ENCODE measurements around the gene TK2.

The TK2 gene

GRCh38 chr16:66547101-66547989 is 2.6 kb downstream of the TK2 start:
- Histone ChIP-seq H3K36me3 (ENCODE audit: control insufficient read depth, insufficient read depth, low read length) (no peaks in the 10 kb centered on the region), H3K27me3 (replicated peaks; ENCODE audit: control insufficient read depth, insufficient read depth, low read length) (no peaks in the 10 kb centered on the region), H3K4me3 (replicated peaks; ENCODE audit: low read depth, low read length) (no peak overlapping the region)
- no peak for TF ChIP-seq CTCF (IDR thresholded peaks at IDR 0.05; ENCODE audit: insufficient read depth, low read length, poor library complexity, severe bottlenecking)
- DNase-seq (ENCODE audit: extremely low read depth, insufficient read length) = no peak

- no peak for DNase-seq (ENCODE audit: extremely low read depth, insufficient read length)
- TF ChIP-seq CTCF (IDR thresholded peaks at IDR 0.05; ENCODE audit: insufficient read depth, low read length, poor library complexity, severe bottlenecking) = no peak
- Histone ChIP-seq H3K36me3 (ENCODE audit: control insufficient read depth, insufficient read depth, low read length) (no peaks in the 10 kb centered on the region), H3K27me3 (replicated peaks; ENCODE audit: control insufficient read depth, insufficient read depth, low read length) (no peaks in the 10 kb centered on the region), H3K4me3 (replicated peaks; ENCODE audit: low read depth, low read length) (no peak overlapping the region)
Observed at GRCh38 chr16:66544016-66544757, 5.7 kb downstream of the TK2 start.

GRCh38 chr16:66543541-66543940 is 6.4 kb downstream of the TK2 start:
- Histone ChIP-seq H3K27me3 (replicated peaks; ENCODE audit: control insufficient read depth, insufficient read depth, low read length) (no peaks in the 10 kb centered on the region), H3K36me3 (ENCODE audit: control insufficient read depth, insufficient read depth, low read length) (no peaks in the 10 kb centered on the region), H3K4me3 (replicated peaks; ENCODE audit: low read depth, low read length) (no peak overlapping the region)
- DNase-seq (ENCODE audit: extremely low read depth, insufficient read length) = no peak
- TF ChIP-seq CTCF (IDR thresholded peaks at IDR 0.05; ENCODE audit: insufficient read depth, low read length, poor library complexity, severe bottlenecking) = no peak

GRCh38 chr16:66542396-66542795 is 7.5 kb downstream of the TK2 start:
- Histone ChIP-seq H3K4me3 (replicated peaks; ENCODE audit: low read depth, low read length) (no peak overlapping the region), H3K27me3 (replicated peaks; ENCODE audit: control insufficient read depth, insufficient read depth, low read length) (no peaks in the 10 kb centered on the region), H3K36me3 (ENCODE audit: control insufficient read depth, insufficient read depth, low read length) (no peaks in the 10 kb centered on the region)
- DNase-seq (ENCODE audit: extremely low read depth, insufficient read length) = no peak
- no peak for TF ChIP-seq CTCF (IDR thresholded peaks at IDR 0.05; ENCODE audit: insufficient read depth, low read length, poor library complexity, severe bottlenecking)

- no peak for TF ChIP-seq CTCF (IDR thresholded peaks at IDR 0.05; ENCODE audit: insufficient read depth, low read length, poor library complexity, severe bottlenecking)
- no peaks in the 10 kb centered on the region for H3K27me3 ChIP-seq (replicated peaks; ENCODE audit: control insufficient read depth, insufficient read depth, low read length)
- H3K36me3 ChIP-seq (ENCODE audit: control insufficient read depth, insufficient read depth, low read length) = no peaks in the 10 kb centered on the region
- DNase-seq (ENCODE audit: extremely low read depth, insufficient read length) = no peak
- H3K4me3 ChIP-seq (replicated peaks; ENCODE audit: low read depth, low read length) = no peak overlapping the region
Observed at GRCh38 chr16:66541388-66542355, 8.2 kb downstream of the TK2 start.

All from GM06990 (cell line).